Prostate gland (tissue), 1 donor: ENCODE results near the gene MAGI2.

Source experiments
- POLR2A ChIP-seq: fragments of 450-650 bp; IDR thresholded peaks from one replicate; pipeline ENCODE4 v1.6.1; 2016; ENCODE audit warnings: antibody characterized with exemption, mild to moderate bottlenecking
- POLR2AphosphoS5 ChIP-seq: sonication (generic); formaldehyde crosslinking; IDR thresholded peaks from one replicate; pipeline ENCODE4 v1.6.1; 2017; ENCODE audit warnings: antibody characterized with exemption

GRCh38 chr7:78691584-78691983 lies 761.9 kb downstream of the MAGI2 start:
- TF ChIP-seq POLR2AphosphoS5 (no peak), POLR2A (no peak)
